HG03159 (cell line): Measurements from ENCODE around the gene TANC1.

Experiments
- ATAC-seq: cut with Tn5 transposase; IDR thresholded peaks from one replicate; pipeline ENCODE4 v1.9.1; 2021; ENCODE audit warnings: mild to moderate bottlenecking, moderate library complexity; ENCODE audit not compliant: unreplicated experiment

Gene TANC1

DNA sequence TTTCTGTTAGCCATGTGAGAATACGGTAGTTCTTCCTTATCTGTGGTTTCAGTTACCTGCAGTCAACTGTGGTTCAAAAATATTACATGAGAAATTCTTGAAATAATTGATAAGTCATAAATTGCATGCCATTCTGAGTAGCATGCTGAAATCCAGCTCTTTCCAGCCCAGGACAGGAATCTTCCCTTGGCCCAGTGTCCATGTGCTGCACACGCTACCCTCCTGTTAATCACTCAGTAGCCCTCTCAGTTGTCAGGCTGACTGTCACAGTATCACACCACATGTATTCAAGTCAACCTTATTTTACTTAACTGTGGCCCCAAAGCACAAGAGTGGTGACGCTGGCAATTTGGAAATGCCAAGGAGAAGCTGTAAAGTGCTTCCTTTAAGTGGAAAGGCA is 141.1 kb downstream of the TANC1 start:
- ATAC-seq, result no peak

DNA sequence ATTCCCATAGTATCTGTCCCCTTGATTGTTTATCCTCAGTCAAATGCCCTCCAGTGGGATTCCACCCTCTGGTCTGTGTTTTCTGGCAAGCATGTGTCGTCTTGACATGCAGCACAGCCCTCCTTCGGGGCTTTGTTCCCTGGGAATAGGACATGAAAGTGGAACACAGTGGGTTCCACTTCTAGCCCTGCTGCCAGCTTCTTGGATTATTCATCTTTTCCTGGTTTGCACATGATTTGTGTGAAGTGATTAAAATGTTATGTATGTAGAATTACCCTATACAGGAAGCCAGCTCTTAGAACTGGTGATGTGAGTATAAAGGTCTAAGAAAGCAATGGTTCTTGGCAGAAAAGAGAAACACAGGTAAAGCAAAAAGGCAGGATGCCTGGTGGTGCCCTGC is 142.3 kb downstream of the TANC1 start:
- no peak for ATAC-seq

DNA sequence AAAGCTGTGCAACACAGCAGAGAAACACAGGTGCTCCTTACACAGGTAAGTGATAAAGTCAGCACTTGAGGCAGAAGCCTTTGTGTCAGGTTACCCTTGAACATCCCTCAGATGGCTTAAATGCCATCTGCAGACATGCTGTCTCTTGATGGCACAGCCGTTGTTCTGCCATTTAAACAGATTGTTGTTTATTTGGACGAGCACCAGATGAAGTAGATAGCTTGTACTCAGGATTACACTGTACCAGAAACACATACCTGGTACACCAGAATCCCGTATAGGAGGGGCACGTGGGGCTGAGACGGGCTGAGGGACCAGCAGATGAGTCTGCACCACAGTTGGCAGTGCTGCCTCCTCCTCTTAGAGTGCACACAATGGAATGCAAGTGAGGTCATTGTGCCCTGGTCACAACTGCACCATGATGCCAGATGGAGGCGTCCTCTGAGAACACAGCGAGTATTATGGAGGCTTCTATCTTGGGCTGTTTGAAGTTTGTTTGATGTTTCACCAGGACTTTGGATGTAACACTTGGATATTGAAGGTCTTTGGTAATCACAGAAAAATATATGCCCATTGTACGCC is 143.0 kb downstream of the TANC1 start:
- ATAC-seq, result no peak

DNA sequence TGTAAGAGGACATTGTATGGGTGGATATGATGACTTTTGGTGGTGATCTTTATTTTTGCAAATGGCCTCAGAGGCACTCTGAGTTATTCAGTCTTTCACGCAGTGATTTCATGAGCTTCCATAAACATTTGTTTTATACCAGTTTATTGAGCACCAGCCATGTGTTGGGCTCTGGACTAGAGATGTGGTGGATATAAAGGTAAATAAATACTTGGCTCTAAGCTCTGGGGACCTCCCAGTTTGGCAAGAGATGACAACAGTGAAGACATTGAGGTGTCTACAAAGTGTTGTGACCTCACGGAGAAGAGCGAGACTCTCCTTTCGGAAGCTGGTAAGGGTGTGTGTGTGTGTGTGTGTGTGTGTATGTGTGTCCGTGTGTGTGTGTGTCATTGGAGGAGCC is 146.4 kb downstream of the TANC1 start:
- ATAC-seq, result no peak

DNA sequence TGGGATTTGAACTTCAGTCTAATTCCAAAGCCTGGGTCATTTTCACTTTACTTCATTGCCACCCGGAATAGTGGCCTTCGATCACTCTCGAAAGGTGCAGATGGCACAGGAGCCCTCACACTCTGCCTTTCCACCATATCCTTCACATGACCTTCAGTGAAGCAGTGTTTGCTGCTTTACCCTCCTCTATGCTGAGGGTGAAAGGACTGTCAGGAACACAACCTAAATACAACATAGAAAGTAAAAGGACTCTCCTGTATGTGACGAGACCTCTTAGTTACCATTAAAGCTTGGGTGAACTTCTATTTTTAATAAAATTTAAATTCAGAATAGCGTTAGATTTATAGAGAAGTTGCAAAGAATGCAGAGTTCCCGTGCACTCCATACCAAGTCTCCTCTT is 148.5 kb downstream of the TANC1 start:
- no peak for ATAC-seq

DNA sequence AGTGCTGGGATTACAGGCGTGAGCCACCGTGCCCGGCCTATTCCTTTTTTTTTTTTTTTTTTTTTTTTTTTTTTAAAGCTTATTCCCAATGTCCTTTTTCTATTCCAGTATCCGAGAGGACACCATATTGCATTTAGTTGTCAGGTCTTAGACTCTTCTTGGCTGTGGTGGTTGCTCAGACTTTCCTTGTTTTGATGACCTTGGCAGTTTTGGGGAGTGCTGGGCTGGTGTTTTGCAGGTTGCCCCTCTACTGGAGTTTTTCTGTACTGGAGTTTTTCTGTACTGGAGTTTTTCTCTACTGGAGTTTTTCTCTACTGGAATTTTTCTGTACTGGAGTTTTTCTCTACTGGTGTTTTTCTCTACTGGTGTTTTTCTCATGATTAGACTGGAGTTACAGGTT is 149.2 kb downstream of the TANC1 start:
- no peak for ATAC-seq

DNA sequence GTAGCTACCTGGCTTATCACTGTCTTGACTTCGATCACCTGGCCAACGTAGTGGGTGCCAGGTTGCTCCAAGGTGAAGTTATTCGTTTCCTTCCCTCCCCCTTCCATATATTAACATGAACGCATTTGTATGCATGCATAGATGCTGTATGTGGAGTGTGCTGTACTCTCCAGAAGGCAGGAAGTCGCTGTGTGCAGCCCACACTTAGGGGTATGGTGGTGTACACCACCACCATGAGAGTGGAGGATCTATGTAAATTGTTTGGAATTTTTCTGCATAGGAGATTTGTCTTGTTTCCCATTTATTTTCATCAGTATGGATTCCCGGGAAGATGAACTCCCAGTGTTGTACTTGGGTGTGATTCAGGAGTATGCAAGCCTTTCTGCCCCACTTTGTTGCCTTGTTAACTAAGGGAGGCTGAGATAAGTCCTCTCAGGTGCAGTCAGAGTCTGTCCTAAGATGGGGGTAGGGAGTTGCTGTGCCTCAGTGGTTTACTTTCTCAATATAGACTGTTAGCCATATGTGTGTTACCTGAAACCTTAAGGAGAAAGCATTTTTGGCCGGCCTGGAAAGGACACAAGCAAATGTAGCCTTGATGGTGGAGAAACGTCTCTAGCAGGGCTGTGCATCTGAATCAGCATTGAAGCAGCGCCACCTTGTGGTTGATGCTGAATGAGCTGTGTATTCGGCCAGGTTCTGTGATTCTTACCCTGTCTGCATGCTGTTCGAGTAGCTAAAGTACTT is 149.8 kb downstream of the TANC1 start:
- ATAC-seq, result peak; percentile 91

DNA sequence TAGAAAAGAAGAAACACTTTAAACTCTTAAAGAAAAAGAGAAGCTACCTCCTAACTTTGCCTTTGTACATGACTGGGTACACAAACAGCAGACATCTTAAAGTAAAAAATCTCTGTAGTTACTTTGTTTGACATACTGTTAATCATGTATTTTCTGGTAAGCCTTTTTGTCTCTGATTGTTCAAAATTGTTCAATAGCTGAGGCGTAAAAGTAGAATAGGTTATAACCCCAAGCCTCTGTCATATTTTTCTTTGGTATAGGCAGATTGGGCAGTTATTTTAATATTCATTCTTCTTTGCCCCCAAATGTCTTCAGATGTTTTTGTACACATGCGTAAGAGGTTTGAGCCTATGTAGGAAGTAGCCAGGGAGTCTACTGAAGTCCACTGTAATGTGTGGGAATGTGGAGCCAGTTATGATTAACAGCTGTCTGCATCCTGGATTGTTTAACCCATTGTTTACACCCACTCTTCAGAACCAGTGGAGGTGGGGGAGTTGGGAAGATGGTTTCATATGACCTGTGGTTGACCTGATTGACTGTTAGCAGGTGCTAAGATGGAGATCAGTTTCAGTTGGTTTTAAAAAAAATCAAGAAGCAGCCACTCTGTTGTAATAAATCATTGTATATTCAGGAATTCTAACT is 150.5 kb downstream of the TANC1 start:
- ATAC-seq, result no peak

DNA sequence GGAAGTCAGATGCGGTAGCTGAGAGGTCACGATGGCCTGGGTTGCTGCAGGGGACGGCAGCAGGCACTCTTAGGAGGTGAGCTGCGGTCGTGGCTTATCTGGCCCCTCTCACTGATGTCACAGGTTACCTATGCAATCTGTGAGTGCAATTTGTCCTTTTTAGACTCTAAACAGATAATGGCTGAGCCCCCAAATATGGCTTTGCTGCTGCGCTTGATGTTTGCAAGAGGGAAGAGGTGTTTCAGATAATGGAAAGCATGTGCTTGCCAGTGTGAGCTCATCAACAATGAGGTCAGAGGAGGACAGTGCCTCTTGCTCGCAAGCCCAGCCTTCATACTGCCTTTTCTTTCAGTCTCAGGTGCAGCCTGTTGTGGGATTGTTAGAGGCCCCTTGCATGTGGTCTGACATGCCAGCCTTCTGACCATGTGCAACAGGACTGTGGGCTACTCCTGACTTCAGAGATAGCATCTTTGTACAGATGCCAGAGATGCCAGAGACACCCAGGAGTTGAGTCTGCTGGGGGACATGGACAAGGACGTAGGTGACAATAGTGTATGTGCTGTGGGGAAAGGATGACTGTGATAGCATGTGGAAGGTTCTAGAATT is 151.3 kb downstream of the TANC1 start:
- ATAC-seq, result no peak

DNA sequence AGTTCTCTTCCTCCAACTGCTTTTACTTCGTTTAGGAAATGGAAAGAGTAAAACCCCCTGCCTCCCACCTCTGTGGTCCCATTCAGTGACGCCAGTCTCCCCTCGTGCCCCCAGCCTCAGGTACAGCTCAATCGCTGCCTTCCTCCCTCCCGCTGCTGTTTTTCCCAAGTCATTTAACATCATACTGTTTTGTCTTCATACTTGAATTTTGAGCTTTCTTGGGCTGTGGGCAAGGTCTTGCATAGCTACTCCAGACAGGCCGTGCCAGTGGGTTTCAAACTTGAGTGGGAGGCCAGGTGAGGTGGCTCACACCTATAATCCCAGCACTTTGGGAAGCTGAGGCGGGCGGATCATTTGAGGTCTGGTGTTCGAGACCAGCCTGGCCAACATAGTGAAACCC is 155.3 kb downstream of the TANC1 start:
- no peak for ATAC-seq

DNA sequence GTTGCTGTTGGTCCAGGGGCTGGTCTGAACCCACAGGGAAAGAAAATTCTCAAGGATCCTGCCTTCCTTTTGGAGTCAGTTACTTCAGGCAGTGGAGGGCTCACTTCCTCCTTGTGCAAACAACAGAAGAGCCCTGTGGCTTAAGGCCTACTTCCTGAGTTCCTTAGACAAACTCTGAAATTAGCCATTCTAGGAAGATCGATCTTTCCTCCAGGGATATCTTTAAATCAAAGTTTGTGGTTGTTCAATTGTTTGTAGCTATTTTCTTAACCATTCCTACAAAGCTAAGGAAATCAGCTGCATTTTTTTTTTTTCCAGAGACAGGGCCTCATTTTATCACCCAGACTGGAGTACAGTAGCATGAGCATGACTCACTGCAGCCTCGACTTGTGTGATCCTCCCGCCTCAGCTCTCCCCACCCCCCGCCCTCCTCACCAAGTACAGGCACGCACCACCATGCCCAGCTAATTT is 156.0 kb downstream of the TANC1 start:
- ATAC-seq, result no peak

DNA sequence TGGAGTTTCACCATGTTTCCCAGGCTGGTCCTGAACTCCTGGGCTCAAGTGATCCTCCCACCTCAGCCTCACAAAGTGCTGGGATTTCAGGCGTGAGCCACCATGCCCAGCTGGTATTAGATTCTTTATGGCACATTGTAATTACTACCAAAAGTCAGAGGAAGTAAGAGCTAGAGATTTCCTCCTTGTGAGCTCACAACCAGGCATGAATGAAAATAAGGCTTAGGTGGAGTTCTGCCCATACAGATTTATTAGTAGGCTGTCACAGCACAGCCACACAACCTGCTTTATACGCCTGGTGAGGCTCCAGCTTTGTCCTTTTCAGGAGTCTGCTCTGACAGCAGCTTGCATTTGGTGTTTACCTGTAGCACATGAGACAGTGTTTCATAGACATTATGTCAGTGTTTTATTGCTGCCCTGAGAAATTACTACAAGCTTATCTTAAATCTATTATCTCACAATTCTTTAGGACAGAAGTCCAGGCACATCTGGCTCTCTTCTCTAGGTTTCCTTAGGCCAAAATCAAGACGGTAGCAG is 156.6 kb downstream of the TANC1 start:
- no peak for ATAC-seq

DNA sequence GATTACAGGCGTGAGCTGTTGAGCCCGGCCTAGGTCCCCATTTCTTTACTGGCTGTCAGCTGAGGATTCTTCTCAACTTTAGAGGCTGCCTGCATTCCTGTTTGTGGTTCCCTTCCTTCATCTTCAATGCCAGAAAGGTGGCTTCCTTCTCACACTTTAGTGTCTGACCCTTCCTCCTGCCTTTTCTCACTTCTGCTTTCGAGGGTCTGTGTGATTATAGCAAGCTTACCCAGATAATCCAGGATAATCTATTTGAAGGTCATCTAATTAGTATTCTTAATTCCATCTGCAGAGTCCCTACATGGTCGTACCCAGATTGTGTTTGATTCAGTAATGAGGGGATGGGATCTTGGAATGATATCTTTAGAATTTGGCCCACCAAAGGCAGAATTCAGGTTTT is 157.4 kb downstream of the TANC1 start:
- no peak for ATAC-seq

DNA sequence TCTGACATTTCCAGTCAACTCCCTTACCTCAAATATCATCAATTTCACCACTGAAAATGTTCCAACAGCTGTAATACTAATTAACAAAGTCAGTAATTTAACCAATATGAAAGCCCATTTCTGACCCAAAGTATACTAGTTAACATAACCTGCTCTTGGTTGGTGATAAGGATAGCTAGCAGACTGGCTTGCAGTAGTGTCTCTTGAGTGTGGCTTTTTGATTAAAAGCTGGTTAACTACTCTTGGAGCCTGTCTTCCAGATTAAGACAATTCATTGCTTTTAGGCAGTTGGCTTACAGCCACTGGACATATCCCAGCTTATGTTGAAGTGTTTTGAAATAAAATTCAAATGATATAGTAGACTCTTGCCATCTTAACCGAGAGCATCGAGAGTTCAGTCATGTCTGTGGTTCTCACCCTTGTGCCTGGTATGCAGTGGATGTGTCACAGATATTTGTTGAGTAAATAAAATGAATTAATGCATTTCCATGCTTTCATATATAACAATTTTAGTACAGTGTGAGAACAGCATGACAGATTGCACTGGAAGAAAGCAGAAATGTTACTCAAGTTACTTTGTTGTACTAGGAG is 158.1 kb downstream of the TANC1 start:
- no peak for ATAC-seq

DNA sequence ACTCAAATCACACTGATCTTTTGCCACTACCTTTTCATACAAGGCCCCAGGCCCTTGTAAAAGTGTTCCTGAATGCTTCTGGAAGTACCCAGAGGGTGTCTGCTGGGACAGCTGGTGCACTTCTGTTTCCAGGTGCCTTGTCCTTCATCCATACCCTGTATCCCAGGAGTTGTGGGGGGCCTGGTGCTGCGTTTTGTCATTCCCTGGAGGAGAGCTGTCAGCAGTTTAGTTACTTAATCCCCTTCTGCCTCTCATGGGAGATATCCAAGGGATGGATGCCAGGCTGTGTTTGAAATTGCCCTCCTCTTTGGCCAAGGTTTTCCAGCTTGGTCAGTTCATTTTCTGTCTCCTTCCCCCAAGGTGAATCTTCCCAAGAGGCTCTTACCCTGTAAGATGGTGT is 159.8 kb downstream of the TANC1 start:
- ATAC-seq, result no peak

DNA sequence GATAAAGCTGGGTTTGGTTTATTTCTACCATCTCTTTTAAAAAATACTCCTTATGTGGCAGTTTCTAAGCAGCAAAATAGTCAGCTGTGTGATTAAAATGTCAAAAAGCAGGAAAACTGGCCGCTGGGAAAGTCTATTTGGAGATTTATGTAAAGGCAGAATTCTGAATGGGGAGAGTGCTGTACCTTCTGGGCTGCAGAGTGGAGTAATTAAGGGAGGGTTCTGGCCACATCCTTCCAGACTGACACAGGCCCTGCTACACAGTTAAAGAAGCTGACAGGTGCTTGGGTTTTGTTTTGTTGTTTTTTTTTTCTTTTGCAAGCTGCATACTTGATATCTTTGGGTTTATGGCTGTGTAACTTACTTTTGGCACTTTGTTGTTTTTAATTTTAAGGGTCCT is 160.8 kb downstream of the TANC1 start:
- no peak for ATAC-seq

DNA sequence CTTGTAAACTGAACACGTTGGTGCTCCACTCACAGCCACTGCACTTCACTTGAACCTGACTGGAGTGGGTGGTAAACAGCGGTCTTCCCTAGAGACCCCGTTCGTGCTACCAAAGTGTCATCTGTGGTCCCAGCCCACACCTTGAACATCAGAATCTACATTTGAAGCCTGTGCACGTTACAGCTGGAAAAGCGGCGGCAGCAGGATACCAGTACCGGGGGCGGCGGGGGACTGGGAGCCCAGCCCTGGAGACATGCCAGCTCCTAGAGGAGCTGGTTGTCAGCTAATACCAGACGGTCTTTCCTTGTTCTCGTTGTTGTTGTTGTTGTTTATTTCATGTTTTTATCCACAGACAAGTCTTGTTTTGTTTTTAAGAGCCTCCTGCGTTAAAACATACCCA is 161.4 kb downstream of the TANC1 start:
- ATAC-seq, result no peak

DNA sequence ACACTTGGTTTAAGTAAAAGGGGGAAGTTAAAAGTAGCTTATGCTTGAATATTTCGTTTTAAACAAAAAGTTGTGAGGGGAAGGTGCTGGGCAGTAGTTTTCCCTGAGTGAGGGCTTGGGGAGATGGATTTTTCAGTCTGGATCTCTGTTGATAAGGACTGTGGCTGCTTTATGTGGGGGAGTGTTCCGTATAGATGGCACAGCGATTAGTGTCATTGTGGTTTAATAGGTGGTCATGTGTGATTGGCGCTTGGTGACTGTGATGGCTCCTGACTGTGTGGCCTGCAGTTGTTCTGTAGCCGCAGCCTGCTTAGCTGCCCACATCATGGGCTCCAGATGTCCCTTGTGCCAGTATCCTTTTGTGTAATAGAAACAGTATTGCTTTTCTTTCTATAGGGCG is 161.9 kb downstream of the TANC1 start:
- ATAC-seq, result no peak

DNA sequence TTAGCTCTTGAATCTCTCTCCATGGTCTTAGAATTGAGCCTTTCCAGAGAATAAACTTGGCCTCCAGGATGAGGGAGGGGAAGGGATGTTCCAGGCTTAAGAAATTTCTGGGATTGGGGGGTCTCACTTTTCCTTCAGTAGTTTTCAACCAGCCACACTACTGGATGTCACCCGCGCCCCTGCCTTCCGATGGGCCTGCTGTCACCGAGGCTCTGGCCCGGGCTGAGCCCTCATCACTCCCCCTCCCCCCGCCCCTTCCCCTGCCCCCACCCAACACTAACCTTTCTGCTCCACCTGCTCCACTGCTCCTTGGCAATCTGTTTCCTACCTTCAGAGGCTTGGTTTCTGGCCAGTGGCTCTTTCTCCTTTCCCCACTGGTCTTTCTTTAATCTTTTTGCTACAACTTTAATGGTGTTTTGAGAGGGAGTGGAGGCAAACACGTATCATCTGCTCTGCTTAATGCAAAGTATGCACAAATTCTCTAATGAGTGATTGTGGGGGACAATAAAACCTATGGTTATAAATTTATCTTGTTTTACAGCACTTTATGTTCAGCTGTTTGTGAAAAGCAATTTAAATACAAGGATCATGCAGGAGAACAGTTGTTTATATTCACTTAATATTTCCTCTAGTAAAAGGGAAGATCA is 162.9 kb downstream of the TANC1 start:
- ATAC-seq, result no peak

DNA sequence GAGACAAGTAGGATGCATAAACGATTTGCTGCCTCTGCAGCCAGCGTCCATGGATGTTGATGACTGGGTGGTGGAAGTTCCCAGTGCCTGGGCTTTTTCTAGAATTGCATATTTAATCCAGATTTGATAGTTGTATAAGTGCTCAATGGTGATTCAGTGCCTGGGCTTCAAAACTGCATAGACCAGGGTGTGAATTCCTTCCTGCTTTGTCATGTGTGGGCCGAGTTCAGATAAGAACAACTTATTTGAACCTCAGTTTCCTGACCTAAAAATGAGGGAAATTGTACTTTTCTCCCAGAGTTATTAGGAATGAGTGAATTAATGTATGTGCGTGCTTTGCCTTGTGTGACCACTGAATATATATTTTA is 163.5 kb downstream of the TANC1 start:
- no peak for ATAC-seq

DNA sequence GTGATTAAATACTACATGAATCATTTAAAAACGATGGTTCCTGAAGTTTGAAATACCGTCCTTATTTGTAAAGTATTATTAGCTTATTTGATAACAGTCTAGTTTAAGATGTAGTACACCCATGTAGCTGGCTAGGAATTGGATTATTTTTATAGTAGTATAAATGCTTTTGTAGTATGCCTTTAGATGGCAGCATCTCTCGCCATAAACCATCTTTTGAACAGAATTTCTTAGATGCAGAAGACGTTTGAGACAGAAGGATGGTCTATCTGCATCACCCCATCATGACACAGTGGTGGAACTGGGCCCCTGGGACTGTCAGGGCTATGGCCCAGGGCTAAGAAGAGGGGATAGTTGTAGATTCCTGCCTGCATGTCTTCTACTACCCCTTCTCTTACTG is 165.4 kb downstream of the TANC1 start:
- no peak for ATAC-seq
